H1 (cell line): ENCODE results near the gene DVL3. TPM values are rescaled to one million over a fixed set of nuclear protein-coding genes. Genes with fewer than 3 reads are reported as not detected.

Source experiments
- CREB1 ChIP-seq: IDR thresholded peaks from 2 replicates; pipeline ENCODE4 v1.6.1; 2012; ENCODE audit warnings: inconsistent platforms
- CTBP2 ChIP-seq: IDR thresholded peaks from 2 replicates; pipeline ENCODE4 v1.7.0; 2011; ENCODE audit warnings: borderline replicate concordance, mild to moderate bottlenecking, moderate library complexity, mixed read lengths, low read length; ENCODE audit not compliant: insufficient read depth, insufficient read length
- polyA plus RNA-seq, 7 experiments: library from polyadenylated mRNA; depleted of rRNA in 3 of 7; stranded (reverse) in 5 of 7; unstranded in 2 of 7; fragments of >200 nt in 5 of 7; fragments of 200-250 nt in 2 of 7; gene quantifications; 1 replicate in 5 of 7; 2 replicates in 1 of 7; 4 replicates in 1 of 7; pipeline versions ENCODE4 v1.2.1 to v1.2.3, GENCODE V29; 2011 to 2013; ENCODE audit warnings: missing spikeins in 2 of 7, mixed read lengths in 2 of 7
- total RNA-seq: library from RNA; stranded (reverse); fragmentation: NEBNext Ultra II Directional; extraction: Animal tissue kit (Norgen Biotek cat#: 25700); gene quantifications from 2 replicates; pipeline ENCODE4 v1.2.1, GENCODE V29; 2021

DVL3 gene
- total and polyA plus RNA-seq, 2 of the 8 experiments (the other 6 are each of a cell fraction or from before 2014, with no cell fraction given) = 38.5 to 66.6 TPM

DNA sequence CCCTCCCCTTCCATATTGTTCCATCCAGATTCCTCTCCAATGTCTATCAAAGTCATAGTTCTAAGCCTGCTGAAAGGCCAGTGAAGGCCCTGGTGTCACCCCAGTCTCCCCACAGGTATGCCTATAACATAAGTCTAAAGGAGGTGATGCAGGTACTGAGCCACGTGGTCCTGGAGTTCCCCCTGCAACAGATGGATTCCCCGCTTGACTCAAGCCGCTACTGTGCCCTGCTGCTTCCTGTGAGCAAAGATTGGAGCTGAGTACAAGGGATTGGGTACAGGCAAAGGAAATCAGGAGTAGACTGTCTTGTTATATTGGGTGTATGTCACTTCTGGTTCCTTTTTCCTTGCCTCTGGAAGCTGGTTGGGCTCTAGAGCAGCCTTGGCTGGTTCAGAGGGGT, 11.8 kb upstream of the DVL3 start (continued):
- TF ChIP-seq CTBP2 (no peak), CREB1 (no peak)
